ENCODE results near the gene TEAD2.
"Not testable (repeated sequence)": the region's sequence is repeated elsewhere in the genome, so short reads cannot be mapped to it uniquely, and the experiment has no call there.

TEAD2 gene

GRCh38 chr19:49331187-49331586 lies 31.0 kb downstream of the TEAD2 start:
- not testable (repeated sequence) for DNase-seq

- no peak for DNase-seq
These were observed 33.5 kb downstream of the TEAD2 start for GRCh38 chr19:49328741-49329140.

- DNase-seq: no peak
These were observed 34.2 kb downstream of the TEAD2 start for GRCh38 chr19:49327878-49328544.

GRCh38 chr19:49326165-49326704 lies 36.0 kb downstream of the TEAD2 start:
- DNase-seq: no peak

- not testable (repeated sequence) for DNase-seq
These were observed 36.5 kb downstream of the TEAD2 start for GRCh38 chr19:49325756-49326155.

- no peak for DNase-seq
These were observed 37.2 kb downstream of the TEAD2 start, which contains the start of gene SLC6A16 for GRCh38 chr19:49324801-49325576. TSS of gene SLC6A16 (minus strand) at chr19:49325191. CDS start at chr19:49311347, 13,844 bp downstream.

GRCh38 chr19:49318296-49318695 lies 43.9 kb downstream of the TEAD2 start:
- no peak for DNase-seq

- DNase-seq: no peak
These were observed 45.9 kb downstream of the TEAD2 start for GRCh38 chr19:49316284-49316683.

- no peak for DNase-seq
These were observed 47.1 kb downstream of the TEAD2 start for GRCh38 chr19:49315111-49315510.

GRCh38 chr19:49309087-49309486 lies 53.1 kb downstream of the TEAD2 start:
- DNase-seq: no peak

GRCh38 chr19:49306734-49307133 lies 55.5 kb downstream of the TEAD2 start:
- DNase-seq: not testable (repeated sequence)

GRCh38 chr19:49301866-49302252 lies 60.4 kb downstream of the TEAD2 start:
- DNase-seq: no peak

GRCh38 chr19:49301165-49301865 lies 60.9 kb downstream of the TEAD2 start:
- peak; percentile 0 for DNase-seq

- not testable (repeated sequence) for DNase-seq
These were observed 63.6 kb downstream of the TEAD2 start for GRCh38 chr19:49298653-49299052.

GRCh38 chr19:49297403-49297802 lies 64.8 kb downstream of the TEAD2 start:
- no peak for DNase-seq

GRCh38 chr19:49295208-49295880 lies 66.9 kb downstream of the TEAD2 start:
- DNase-seq: no peak

- DNase-seq: no peak
These were observed 67.8 kb downstream of the TEAD2 start for GRCh38 chr19:49294401-49294800.

Measured in NCI-H510A treated with DMSO at 0.1 percent for 48 hours (cell line).